Measurements from ENCODE around the gene WDR33.

DNA sequence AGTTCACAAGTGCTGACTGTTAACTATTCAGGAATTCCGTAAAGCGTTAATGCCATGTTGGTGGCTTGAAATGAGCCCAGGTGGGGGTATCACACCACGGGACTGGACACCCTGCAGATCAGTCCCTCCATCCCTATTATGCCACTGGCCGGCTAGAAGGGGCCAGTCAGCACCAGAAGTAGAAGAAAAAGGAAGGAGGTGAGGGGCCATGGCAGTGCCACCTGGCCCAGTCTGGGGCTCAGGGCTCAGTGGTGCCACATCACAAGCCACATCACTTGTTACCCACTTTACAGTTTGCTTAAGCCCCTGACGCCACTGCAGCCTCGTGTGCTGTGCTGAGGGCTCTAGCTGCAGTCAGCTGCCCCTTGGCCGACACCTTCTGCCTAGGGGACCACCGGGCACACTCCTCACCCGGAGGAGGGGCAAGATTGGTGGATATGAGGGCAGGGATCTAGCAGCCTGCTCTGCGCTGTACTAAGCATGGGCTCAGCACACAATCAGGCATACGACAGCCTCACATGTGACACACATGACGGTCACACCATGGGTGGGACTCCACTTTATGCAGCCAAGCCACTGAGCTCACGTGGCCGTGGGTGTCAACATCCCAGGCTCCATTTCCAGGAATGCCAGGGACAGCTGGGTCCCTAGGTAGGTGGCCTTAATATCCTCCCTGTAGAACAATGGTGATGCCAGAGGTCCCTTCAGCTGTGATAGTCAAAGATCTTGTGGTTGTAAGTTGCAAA lies 139.2 kb downstream of the WDR33 start:
- TF ChIP-seq, protein P1, sequence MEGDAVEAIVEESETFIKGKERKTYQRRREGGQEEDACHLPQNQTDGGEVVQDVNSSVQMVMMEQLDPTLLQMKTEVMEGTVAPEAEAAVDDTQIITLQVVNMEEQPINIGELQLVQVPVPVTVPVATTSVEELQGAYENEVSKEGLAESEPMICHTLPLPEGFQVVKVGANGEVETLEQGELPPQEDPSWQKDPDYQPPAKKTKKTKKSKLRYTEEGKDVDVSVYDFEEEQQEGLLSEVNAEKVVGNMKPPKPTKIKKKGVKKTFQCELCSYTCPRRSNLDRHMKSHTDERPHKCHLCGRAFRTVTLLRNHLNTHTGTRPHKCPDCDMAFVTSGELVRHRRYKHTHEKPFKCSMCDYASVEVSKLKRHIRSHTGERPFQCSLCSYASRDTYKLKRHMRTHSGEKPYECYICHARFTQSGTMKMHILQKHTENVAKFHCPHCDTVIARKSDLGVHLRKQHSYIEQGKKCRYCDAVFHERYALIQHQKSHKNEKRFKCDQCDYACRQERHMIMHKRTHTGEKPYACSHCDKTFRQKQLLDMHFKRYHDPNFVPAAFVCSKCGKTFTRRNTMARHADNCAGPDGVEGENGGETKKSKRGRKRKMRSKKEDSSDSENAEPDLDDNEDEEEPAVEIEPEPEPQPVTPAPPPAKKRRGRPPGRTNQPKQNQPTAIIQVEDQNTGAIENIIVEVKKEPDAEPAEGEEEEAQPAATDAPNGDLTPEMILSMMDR (IDR thresholded peaks at IDR 0.05; ENCODE audit: borderline replicate concordance, extremely low read depth, low read length, poor library complexity, severe bottlenecking): no peak
- no peak for TF ChIP-seq EZH2 (IDR thresholded peaks at IDR 0.05; ENCODE audit: borderline replicate concordance, low read depth, low read length, severe bottlenecking)

Measured in DND-41 (cell line).